WTC11 (cell line): Measurements from ENCODE around the gene RUFY3.

Experiments
- CTCF ChIP-seq: fragments of 200-600 bp; IDR thresholded peaks from 2 replicates; pipeline ENCODE4 v1.8.0; 2022; ENCODE audit warnings: antibody characterized with exemption
- FOXP1 ChIP-seq: sonication (generic); formaldehyde crosslinking; IDR thresholded peaks from 2 replicates; pipeline ENCODE4 v1.8.0; 2022; ENCODE audit warnings: missing genetic modification reagents, mild to moderate bottlenecking, moderate library complexity, borderline replicate concordance
- JUN ChIP-seq: sonication (generic); formaldehyde crosslinking; IDR thresholded peaks from 2 replicates; pipeline ENCODE4 v1.8.0; 2023; ENCODE audit warnings: mild to moderate bottlenecking, missing genetic modification reagents
- ZSCAN18 ChIP-seq: fragments of 250-450 bp; sonication (Bioruptor Pico); IDR thresholded peaks from 2 replicates; pipeline ENCODE4 v2.1.2; 2022; ENCODE audit warnings: mild to moderate bottlenecking, moderate library complexity

GRCh38 chr4:70747874-70748273, 26.1 kb downstream of the RUFY3 start:
- TF ChIP-seq CTCF (no peak), JUN (CRISPR knock-in tag) (no peak), ZSCAN18 (CRISPR knock-in tag) (no peak), FOXP1 (no peak)
